ENCODE data around the gene IQGAP1.
"Not testable (repeated sequence)": the region's sequence is repeated elsewhere in the genome, so short reads cannot be mapped to it uniquely, and the experiment has no call there.

Gene IQGAP1

DNA sequence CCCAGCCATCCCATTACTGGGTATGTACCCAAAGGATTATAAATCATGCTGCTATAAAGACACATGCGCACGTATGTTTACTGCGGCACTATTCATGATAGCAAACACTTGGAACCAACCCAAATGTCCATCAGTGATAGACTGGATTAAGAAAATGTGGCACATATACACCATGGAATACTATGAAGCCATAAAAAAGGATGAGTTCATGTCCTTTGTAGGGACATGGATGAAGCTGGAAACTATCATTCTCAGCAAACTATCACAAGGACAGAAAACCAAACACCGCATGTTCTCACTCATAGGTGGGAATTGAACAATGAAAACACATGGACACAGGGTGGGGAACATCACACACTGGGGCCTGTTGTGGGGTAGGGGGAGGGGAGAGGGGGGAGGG is 22.3 kb downstream of the IQGAP1 start:
- not testable (repeated sequence) for DNase-seq

DNA sequence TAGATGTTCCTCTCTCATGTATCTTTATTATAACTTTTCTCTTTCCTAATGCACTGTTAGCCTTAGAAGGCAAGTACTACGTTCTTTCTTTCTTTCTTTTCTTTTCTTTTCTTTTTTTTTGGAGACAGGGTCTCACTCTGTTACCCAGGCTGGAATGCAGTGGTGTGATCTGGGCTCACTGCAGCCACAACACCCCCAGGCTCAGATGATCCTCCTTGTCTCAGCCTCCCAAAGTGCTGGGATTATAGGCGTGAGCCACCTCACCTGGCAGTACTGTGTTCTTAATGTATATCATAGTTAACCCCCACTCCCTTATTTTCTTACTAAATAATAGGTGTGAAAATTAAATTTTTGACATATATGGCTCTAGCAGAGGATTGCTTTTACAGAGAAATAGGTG is 23.1 kb downstream of the IQGAP1 start:
- DNase-seq, result no peak

DNA sequence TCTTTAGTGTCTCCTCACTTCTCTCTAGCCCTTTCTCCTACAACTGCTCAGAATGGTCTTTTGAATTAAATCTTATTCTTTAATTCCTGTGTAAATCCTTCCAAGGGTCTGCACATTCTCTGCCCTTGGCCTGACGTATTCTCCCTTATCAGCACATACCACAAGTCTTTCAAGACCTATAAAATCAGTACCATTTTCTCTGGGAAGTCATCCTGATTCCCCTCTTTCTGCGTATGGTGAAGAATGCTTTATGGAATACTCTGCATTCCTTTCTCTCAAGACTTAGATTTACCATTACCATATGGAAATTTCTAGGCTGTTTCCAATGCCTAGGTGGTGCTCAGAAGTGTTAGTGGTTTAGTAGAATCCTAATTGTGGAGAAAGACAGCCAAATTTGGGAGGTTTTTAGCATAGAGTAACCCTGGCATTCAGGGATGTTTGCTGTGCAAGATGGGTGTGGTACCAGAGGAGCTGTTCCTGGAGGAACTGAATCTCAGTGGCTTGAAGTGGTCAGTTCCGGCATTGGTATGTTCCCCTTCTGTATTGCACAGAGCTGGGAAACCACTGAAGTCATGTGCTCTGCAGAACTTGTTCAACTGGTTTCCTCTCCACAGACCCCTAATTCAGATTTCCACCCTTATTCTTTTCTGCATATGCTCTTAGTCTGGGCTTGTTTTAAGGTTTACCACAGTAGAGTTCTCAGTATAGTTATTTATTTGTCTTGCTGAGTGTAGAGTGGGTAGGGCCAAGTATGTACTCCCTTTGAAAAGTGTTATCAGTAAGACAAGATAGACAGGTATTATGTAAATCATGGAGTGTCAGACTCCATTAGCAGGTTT is 24.5 kb downstream of the IQGAP1 start:
- DNase-seq, result no peak

DNA sequence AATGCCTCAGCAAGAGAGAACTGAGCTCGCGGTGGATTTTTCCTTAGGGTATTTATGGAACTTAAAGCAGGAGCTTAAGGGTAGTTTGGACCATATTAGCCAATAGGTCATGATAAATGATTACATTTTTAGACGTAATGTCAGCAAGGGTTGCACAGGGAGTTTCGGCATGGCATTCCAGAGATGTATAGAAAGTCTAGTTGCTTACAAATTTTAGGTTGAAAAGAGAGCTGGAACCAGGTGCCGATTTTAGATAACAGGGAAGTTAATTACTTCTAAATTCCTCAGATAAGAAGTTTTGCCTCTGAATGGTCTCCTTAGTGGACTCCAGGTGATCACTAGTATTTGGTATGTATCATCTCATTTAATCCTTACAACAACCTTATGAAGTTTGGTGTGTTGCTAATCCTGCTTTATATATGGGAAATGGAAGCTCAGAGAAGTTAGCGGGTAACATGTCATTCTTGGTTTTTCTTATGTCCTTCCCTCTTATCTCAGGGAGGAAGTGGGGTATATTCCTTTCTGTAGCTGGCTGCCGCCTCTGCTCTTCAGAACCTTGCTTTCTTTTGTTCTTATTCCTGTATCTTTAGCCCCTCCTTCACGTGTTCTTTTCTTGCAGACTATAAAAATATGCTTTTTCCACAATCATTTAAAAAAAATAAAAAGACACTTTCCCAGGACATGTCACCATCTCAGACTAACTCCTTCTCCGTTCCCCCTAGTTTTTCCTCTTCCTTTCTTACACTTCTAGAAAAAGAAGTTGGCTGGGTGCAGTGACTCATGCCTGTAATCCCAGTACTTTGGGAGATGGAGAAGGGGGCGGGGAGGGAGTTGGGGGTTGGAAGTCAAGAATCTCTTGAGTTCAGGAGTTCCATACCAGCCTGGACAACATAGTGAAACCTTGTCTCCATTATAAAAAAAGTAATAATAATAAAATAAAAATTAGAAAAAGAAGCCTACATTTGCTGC is 25.7 kb downstream of the IQGAP1 start:
- DNase-seq, result no peak

DNA sequence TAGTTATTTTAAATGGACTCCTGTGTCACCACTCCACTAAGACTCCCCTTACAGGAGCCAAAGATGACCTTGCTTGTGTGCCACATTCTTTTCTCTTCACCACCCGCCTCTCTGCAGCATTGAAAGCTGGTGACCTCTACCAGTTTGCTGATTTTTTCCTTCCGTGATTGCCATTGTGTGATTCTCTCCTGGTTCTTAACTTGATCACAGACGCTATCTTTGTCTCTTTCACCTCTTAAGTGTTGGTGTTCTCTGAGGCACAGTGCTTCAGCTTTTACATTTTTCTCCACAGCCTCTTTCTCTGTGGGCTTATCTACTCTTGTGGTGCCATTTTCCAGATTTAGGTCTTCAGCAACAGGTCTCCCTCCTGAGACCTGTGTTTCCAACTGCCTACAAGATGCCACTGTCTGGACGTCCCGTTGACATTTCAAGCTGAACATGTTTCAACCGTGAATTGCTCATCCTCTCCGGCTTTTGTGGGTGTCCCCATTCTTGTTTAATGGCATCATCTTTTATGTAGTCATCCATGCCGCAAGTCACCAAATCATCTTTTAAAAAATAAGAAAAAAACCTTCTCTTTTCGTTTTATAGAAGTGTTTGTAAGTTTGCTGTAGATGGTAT is 26.5 kb downstream of the IQGAP1 start:
- no peak for DNase-seq

DNA sequence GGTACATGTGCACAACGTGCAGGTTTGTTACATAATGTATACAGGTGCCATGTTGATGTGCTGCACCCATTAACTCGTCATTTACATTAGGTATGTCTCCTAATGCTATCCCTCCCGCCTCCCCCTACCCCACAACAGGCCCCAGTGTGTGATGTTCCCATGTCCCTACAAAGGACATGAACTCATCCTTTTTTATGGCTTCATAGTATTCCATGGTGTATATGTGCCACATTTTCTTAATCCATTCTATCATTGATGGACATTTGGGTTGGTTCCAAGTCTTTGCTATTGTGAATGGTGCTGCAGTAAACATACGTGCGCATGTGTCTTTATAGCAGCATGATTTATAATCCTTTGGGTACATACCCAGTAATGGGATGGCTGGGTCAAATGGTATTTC is 28.0 kb downstream of the IQGAP1 start:
- not testable (repeated sequence) for DNase-seq

DNA sequence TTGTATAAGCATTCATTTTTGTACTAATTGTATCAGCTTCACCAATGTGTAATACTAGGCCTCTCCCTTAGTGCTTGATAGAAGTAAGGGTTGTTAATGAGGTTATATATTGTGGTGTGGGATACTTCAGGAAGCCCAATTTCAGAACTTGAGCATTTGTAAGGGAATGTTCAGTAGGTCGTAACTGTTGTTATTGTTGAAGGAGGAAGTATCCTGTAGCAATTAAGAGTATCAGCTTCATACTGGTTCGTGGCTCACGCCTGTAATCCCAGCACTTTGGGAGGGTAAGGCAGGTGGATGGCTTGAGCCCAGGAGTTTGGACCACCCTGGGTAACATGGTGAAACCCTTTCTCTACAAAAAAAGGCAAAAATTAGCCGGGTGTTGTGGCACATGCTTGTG is 30.6 kb downstream of the IQGAP1 start:
- no peak for DNase-seq

DNA sequence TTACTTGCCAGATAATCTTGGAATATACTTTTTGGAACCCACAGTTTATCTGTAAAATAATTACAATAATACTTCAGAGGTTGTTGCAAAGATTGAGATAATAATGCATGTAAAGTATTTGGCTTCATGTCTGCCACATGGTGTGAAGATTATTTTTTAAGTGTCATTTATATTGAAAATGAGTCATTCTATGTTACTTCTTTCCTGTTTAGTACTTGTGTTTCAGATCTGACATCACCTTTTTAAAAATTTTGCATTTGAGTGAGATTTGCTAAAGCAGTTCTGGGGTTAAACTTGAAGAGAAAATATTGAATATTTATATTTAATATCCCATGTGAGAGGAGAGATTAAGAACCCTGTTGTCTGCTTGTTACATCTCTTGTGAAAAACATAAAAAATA is 31.2 kb downstream of the IQGAP1 start:
- no peak for DNase-seq

DNA sequence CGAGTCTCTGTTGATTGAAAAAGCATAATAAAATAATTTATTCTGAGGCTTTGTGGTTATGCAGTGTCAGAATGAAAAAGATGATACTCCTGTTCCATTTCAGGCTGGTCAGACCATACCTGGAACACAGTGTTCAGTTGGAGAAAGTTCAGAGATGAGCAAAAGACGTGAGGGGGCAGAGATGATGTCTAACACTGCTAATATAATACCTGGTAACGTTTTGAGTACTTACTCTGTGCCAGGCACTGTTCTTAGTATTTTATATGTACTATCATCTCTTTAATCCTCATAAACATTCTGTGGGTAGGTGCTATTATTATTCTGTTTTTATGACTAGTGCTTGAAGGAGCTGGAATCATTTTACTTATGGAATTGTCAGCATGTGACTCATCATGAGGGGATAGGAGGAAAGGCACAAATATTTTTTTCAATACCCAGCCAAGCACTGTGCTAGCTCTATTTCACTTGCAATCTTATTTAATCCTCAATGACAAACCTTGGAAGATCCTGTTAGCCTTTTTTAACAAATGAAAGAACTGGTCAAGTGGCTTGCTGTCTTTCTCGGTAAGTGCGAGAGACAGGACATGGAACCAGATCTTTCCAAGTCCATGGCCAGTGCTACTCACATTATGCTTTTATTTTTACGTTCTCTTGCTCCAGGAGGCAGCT is 31.8 kb downstream of the IQGAP1 start:
- no peak for DNase-seq

DNA sequence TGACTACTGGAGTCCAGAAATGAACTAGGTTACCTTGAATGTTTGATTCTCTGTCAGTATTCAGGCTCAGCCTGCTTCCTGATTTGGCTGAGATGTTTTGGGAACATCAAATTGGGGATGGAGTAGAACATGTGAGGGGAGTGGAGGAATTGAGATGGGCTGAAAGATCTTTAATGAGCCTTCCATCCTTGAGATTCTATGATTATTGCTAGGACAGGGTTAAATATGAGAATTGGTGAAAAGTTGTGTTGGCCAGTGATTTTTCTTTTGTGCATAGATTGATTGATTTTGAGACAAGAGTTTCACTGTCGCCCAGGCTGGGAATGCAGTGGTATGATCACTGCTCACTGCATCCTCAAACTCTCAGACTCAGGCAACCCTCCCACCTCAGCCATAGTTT is 32.4 kb downstream of the IQGAP1 start:
- no peak for DNase-seq

DNA sequence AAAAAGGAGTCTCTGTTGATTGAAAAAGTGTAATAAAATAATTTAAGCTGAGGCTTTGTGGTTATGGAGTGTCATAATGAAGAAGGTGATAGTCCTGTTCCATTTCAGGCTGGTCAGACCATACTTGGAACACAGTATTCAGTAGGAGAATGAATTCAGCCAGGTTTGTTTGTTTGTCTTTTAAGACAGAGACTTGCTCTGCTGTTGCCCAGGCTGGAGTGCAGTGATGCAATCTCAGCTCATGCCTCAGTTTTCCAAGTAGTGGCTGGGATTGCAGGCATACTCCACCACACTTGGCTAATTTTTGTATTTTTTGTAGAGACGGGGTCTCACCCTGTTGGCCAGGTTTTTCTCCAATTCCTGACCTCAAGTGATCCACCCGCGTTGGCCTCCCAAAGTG is 33.5 kb downstream of the IQGAP1 start:
- no peak for DNase-seq

DNA sequence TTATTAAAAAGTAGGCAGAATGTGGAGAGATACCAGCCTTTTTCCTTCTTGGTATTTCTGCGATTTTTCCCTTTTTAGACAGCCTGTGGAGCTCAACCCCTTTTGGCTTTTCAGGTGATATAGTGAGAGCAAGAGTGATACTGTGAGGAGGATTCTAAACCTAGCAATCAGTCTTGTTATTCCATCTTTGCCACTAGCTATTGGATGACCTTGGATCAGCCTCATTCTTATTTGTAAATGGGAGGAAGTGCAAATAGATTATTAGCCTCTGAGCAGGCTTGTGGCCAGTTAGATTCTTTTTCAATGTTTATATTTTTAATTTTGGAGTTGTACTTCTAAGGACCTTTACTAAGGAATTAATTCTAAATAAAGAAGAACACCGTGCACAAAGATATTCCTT is 34.0 kb downstream of the IQGAP1 start:
- no peak for DNase-seq

DNA sequence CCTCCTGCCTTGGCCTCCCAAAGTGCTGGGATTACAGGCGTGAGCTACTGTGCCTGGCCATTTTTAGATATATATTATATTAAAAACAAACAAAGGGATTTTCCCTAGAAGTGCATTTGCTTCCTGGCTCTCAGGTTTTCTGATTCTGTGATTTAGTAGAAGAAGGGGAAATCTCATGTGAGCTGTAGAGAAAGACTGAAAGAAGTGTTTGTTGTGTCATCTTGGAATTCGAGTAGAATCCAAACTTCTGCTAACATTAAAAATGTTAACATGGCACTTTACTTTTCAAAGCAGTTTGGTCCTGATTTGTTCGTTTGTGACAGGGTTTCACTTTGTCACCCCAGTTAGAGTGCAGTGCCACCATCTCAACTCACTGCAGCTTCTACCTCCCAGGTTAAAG is 34.9 kb downstream of the IQGAP1 start:
- no peak for DNase-seq

DNA sequence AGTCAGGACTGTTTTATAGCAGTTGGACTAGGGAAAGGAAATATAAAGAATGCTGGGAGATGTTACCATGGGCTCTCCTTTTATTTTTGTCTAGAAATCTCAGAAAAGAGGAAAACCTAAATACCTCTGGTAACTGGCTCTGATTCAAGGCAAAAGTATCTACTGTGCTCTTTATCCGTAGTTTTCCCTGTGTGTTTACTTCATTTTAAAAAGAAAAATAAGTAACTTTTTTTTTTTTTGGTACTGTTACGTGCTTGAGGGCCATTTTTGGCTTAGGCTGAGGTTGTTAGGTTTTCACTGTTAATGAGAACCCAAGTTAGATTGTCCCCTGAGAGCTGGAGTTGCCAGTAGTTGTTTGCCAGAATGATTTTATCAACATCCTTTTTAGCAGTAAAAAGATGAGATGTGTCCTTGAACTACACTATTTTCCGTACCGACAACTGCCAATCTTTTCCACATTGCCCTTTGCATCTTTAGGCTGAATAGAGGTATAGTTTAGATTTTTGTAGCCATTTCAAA is 35.8 kb downstream of the IQGAP1 start:
- no peak for DNase-seq

DNA sequence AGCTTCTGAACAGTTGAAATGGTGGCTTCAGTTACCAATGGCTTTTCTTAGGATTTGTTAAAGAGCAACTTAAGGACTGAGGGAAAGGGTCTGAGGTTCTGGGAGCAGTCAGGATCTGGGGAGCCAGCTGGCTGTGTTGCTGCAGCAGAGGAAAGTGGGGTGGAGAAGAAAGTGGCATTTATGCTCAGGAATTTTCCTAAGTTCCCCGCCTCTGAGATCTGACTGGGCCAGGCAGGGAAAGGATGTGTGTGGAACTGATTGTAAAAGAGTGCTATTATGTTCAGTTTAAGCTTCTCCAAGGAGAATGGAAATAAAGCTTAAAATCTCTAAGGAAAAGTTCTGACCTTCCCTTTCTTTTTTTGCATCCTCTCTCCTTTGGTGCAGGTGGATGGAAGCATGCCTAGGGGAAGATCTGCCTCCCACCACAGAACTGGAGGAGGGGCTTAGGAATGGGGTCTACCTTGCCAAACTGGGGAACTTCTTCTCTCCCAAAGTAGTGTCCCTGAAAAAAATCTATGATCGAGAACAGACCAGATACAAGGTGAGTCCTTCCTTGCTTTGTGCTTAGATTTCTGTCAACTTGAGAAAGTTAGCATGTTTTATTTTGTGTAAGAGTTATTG is 37.8 kb downstream of the IQGAP1 start:
- no peak for DNase-seq

DNA sequence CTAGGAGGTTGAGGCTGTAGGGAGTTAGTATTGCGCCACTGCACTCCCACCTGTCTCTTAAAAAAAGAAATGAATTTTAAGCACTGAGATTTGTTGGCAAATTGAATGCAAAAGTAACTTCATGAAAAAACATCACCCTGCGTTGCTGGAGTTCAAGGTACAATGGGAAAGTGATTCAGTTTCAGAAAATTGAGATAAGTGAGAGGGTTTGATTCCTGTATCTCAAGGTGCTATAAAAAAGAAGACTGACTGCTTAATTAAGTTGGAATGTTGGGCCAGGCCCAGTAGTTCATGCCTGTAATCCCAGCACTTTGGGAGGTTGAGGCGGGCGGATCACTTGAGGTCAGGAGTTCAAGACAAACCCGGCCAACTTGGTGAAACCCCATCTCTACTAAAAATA is 39.1 kb downstream of the IQGAP1 start:
- DNase-seq, result no peak

DNA sequence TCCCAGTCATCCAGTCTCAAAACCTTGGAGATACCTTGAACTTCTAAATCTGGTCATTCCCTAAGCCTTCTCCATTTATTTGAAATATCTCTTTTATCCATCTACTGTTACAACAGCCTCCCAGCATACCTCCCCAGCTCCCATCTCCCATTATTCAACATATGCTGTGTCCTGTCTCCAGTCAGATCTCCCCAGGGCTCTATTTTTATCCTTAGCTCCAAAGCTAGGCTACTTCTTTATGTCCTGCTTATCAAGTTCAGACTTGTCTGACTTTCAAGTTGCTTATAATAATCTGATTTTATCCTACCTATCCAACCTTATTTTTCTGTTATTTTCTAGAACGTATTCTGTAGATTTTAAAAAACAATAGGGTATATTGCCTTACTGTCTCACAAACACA is 44.2 kb downstream of the IQGAP1 start:
- no peak for DNase-seq

DNA sequence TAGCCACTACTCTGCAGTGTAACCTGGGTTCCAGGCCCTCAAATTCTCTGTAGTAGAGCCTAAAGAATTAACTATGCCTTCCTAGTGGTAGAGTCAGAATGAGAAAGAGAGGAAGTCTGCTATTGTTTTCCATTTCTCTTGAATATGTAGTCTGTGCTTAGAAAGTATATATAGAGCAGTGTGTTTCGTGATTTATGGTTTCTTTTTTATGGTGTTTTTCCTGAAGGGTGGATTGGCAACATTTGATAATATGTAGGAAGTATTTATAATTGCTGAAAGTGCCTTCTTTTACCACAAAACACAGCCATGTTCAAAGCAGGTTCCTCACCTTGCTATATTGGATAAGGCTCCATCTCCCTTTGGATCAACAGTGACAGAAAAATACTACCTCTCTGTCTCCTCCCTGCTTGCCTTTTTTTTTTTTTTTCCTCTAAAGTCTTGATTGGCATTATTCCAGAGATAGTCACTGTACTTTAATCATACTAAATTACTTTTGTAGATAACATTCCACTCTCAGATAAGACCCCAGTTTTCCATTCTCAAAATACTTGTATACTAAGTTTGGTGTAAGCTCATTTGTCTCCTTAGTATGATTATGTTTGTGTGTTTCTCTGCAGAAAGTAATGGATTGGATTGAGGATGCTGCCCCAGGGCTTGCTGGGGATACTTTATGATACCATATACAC is 47.8 kb downstream of the IQGAP1 start:
- no peak for DNase-seq

DNA sequence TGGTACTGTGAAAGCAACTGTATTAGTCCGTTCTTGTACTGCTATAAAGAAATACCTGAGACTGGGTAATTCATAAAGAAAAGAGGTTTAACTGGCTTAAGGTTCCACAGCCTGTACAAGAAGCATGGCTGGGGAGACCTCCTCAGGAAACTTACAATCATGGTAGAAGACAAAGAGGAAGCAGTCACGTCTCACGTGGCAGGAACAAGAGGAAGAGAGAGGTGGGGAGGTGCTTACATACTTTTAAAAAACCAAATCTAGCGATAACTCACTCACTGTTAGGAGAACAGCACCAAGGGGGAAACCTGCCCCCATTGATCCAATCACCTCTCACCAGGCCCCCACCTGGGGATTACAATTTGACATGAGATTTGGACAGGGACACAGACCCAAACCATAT is 48.9 kb downstream of the IQGAP1 start:
- no peak for DNase-seq

DNA sequence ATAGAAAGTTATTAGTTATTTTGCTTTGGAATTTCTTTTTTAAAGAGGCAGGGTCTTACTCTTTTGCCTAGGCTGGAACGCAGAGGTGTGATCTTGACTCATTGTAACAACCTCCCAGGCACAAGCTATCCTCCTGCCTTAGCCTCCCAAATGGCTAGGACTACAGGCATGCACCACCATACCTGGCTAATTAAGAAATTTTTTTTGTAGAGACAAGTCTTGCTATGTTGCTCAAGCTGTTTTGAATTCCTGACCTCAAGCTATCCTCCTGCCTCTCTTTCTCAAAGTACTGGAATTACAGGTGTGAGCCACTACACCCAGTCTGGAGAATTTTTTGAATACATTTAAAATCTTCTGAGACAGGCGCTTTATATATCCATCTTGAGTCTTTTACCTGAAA is 49.5 kb downstream of the IQGAP1 start:
- no peak for DNase-seq

DNA sequence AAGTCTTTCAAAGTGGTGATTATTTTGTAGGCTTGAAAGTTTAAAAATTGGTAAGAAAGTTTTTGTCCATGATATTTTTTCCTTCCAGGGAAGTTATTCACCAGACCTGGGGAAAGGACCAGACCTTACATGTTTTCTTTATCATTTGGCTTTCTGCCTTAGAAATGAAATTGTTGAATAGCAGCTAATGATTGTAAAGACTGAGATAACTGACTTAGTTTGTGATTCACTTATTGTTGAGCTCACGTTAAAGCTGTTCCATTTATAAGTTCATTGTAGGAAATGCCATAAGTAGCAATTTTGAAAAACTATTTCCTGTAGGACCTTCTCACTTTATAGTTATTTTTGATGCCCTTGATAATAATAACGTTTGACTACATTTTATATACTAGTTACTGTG is 51.9 kb downstream of the IQGAP1 start:
- no peak for DNase-seq

DNA sequence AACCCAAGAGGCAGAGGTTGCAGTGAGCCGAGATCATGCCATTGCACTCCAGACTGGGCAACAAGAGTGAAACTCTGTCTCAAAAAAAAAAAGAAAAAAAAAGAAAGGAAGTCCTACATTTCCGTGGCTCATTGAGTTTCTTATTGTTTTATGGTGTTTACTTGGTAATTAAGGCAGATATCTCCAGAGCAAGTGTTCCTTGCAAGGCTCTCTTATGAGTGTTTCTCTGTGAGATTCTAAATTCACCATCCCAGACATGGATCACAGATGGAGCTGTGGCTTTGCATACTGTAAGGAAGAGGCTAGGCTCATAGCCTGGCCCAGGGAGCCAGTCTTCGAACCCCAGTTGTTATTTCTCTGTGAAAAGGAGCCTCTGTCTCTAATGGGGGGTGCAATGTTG is 53.0 kb downstream of the IQGAP1 start:
- no peak for DNase-seq

Data from hematopoietic multipotent progenitor cell treated with erythropoietin and hydrocortisone succinate and interleukin-3 and kit ligand, for 8 days (in vitro differentiated cells).